GM12872 (cell line): ENCODE measurements around the gene CEP55.

Experiments
- CTCF ChIP-seq: IDR thresholded peaks from 3 replicates; pipeline ENCODE4 v1.5.1; 2011; ENCODE audit warnings: low read depth, mild to moderate bottlenecking, low read length, moderate library complexity; ENCODE audit not compliant: insufficient read depth

Gene CEP55

GRCh38 chr10:93462881-93463280, 33.5 kb upstream of the CEP55 start:
- no peak for TF ChIP-seq CTCF

- TF ChIP-seq CTCF = no peak
Measured at GRCh38 chr10:93463723-93464476, 32.5 kb upstream of the CEP55 start.

GRCh38 chr10:93464776-93465388, 31.5 kb upstream of the CEP55 start:
- TF ChIP-seq CTCF = no peak

GRCh38 chr10:93465806-93466675, 30.4 kb upstream of the CEP55 start:
- TF ChIP-seq CTCF = no peak

GRCh38 chr10:93468461-93469213, 27.8 kb upstream of the CEP55 start:
- no peak for TF ChIP-seq CTCF

- TF ChIP-seq CTCF = no peak
Measured at GRCh38 chr10:93469454-93469853, 27.0 kb upstream of the CEP55 start.
